Endodermal cell (in vitro differentiated cells): Measurements from ENCODE around the gene HSPG2. TPM values are rescaled to one million over a fixed set of nuclear protein-coding genes. Genes with fewer than 3 reads are reported as not detected.

Experiments used
- DNase-seq: peaks from one replicate; pipeline ENCODE4 v3.0.0-alpha.2; 2017
- H3K27ac ChIP-seq: 2 replicates; pipeline ENCODE4 v1.5.1; 2013; ENCODE audit warnings: mild to moderate bottlenecking, low read depth, low read length, moderate library complexity
- H3K27me3 ChIP-seq: 2 replicates; pipeline ENCODE4 v1.6.1; 2013; ENCODE audit warnings: mild to moderate bottlenecking, low read length, moderate library complexity; ENCODE audit not compliant: insufficient read depth, control insufficient read depth, poor library complexity, severe bottlenecking
- H3K36me3 ChIP-seq: 2 replicates; pipeline ENCODE4 v1.7.0; 2013; ENCODE audit warnings: mild to moderate bottlenecking, low read length, moderate library complexity; ENCODE audit not compliant: control insufficient read depth, insufficient read depth
- H3K4me1 ChIP-seq: one replicate; pipeline ENCODE4 v1.7.0; 2013; ENCODE audit warnings: low read length; ENCODE audit not compliant: control insufficient read depth, insufficient read depth
- H3K4me3 ChIP-seq: 2 replicates; pipeline ENCODE4 v1.5.1; 2013; ENCODE audit warnings: mild to moderate bottlenecking, low read length, moderate library complexity
- H3K9ac ChIP-seq: 2 replicates; pipeline ENCODE4 v1.6.1; 2013; ENCODE audit warnings: mild to moderate bottlenecking, low read length, moderate library complexity; ENCODE audit not compliant: poor library complexity, severe bottlenecking; ENCODE audit errors: extremely low read depth
- H3K9me3 ChIP-seq: 2 replicates; pipeline ENCODE4 v1.6.1; 2013; ENCODE audit warnings: mild to moderate bottlenecking, low read length, moderate library complexity; ENCODE audit not compliant: control insufficient read depth
- H3K27ac Mint-ChIP-seq: 2 replicates; pipeline ENCODE4 v1.8.0; 2020; ENCODE audit warnings: mixed read lengths
- H3K27me3 Mint-ChIP-seq: 2 replicates; pipeline ENCODE4 v1.8.0; 2021; ENCODE audit warnings: mild to moderate bottlenecking, mixed read lengths; ENCODE audit not compliant: insufficient read depth
- H3K36me3 Mint-ChIP-seq: 2 replicates; pipeline ENCODE4 v1.8.0; 2020; ENCODE audit warnings: low read depth, mixed read lengths
- H3K4me1 Mint-ChIP-seq: 2 replicates; pipeline ENCODE4 v1.8.0; 2020; ENCODE audit warnings: mixed read lengths
- H3K4me3 Mint-ChIP-seq: 2 replicates; pipeline ENCODE4 v1.8.0; 2020; ENCODE audit warnings: mild to moderate bottlenecking, moderate library complexity, mixed read lengths
- H3K9me3 Mint-ChIP-seq: 2 replicates; pipeline ENCODE4 v1.8.0; 2020; ENCODE audit warnings: mild to moderate bottlenecking, mixed read lengths
- CTCF ChIP-seq: fragments of 200-600 bp; sonication (generic); conservative IDR thresholded peaks from 2 replicates; pipeline ENCODE4 v1.5.0; 2021; ENCODE audit warnings: antibody characterized with exemption, mild to moderate bottlenecking
- WGBS, 2 experiments: methylation state at CpG; one replicate each; pipeline versions ENCODE4 v1.1.5 to v1.1.7; 2013; ENCODE audit warnings: missing lambda C conversion rate in 2 of 2, mixed read lengths in 1 of 2; ENCODE audit not compliant: insufficient coverage in 1 of 2, insufficient read length in 1 of 2; 5-methylcytosine and 5-hydroxymethylcytosine counted together
- total RNA-seq, 2 donors: library from RNA; stranded (reverse); fragmentation: NEBNext Ultra II Directional in 1 of 2; extraction: Animal tissue kit (Norgen Biotek cat#: 25700) in 1 of 2; gene quantifications; 2 replicates in 1 of 2; 3 replicates in 1 of 2; pipeline ENCODE4 v1.2.1, GENCODE V29; 2021

Gene HSPG2
- total RNA-seq, 2 donors from 2014 or later: 222 to 227 TPM

DNA sequence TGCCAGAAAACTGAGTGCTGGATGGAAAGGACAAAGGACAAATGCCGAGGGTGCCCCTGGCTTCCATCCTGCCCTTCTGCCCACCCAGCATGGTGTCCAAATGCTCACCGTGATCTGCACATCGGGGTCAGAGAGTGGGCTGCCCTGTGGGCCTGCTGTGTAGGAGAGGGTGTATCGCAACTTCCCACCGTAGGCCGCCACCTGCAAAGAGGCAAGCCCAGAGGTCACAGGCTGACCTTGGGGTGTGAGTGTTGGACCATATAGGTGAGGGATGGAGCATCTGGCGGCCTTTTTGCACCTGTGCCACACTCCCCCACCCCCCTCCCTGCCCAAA is 71.5 kb downstream of the HSPG2 start:
- Histone ChIP-seq H3K4me3 (no peak overlapping the region), H3K9me3 (peaks cover 16% of the 10 kb centered on the region), H3K36me3 (peaks cover 70% of the 10 kb centered on the region), H3K9ac (no peak overlapping the region), H3K27ac (no peak overlapping the region), H3K27me3 (no peaks in the 10 kb centered on the region), H3K4me1 (peaks cover 3% of the 10 kb centered on the region)
- TF ChIP-seq CTCF: no peak
- H3K36me3 Mint-ChIP-seq: peaks cover 55% of the 10 kb centered on the region
- no peaks in the 10 kb centered on the region for H3K27me3 Mint-ChIP-seq
- H3K4me1 Mint-ChIP-seq: peaks cover 18% of the 10 kb centered on the region
- H3K27ac Mint-ChIP-seq: no peak overlapping the region
- no peak for DNase-seq
- peaks cover 8% of the 10 kb centered on the region for H3K9me3 Mint-ChIP-seq
- WGBS, 2 experiments: 88 to 100% methylated on average over 3 to 7 of the region's 7 CpGs
- H3K4me3 Mint-ChIP-seq: no peak overlapping the region

GRCh38 chr1:21864730-21865129 is 72.4 kb downstream of the HSPG2 start:
- Mint-ChIP-seq H3K4me1 (peaks cover 18% of the 10 kb centered on the region), H3K4me3 (no peak overlapping the region), H3K9me3 (peaks cover 8% of the 10 kb centered on the region), H3K27ac (no peak overlapping the region), H3K27me3 (no peaks in the 10 kb centered on the region), H3K36me3 (peaks cover 60% of the 10 kb centered on the region)
- no peak overlapping the region for H3K9ac ChIP-seq
- peaks cover 71% of the 10 kb centered on the region for H3K36me3 ChIP-seq
- H3K9me3 ChIP-seq: peaks cover 16% of the 10 kb centered on the region
- no peak for TF ChIP-seq CTCF
- no peak overlapping the region for H3K27ac ChIP-seq
- no peak for DNase-seq
- peaks cover 3% of the 10 kb centered on the region for H3K4me1 ChIP-seq
- no peak overlapping the region for H3K4me3 ChIP-seq
- H3K27me3 ChIP-seq: no peaks in the 10 kb centered on the region
- 93 to 95% methylated on average over 12 to 27 of the region's 27 CpGs for WGBS, 2 experiments

GRCh38 chr1:21863981-21864380 is 73.1 kb downstream of the HSPG2 start:
- TF ChIP-seq CTCF: no peak
- Mint-ChIP-seq H3K27me3 (no peaks in the 10 kb centered on the region), H3K4me3 (no peak overlapping the region), H3K36me3 (peaks cover 61% of the 10 kb centered on the region), H3K9me3 (peaks cover 8% of the 10 kb centered on the region), H3K27ac (no peak overlapping the region), H3K4me1 (peaks cover 16% of the 10 kb centered on the region)
- WGBS, 2 experiments: 89 to 98% methylated on average over 4 to 12 of the region's 12 CpGs
- no peaks in the 10 kb centered on the region for H3K27me3 ChIP-seq
- H3K4me1 ChIP-seq: peaks cover 3% of the 10 kb centered on the region
- H3K36me3 ChIP-seq: peaks cover 74% of the 10 kb centered on the region
- no peak overlapping the region for H3K9ac ChIP-seq
- peaks cover 16% of the 10 kb centered on the region for H3K9me3 ChIP-seq
- no peak overlapping the region for H3K27ac ChIP-seq
- no peak for DNase-seq
- H3K4me3 ChIP-seq: no peak overlapping the region
